GM06990 (cell line): Measurements from ENCODE around the gene LY6G6F.
A peak's percentile ranks its signal among the peaks of the same experiment; 100 is the strongest.

Experiments used
- DNase-seq: peaks from one replicate; pipeline ENCODE4 v3.0.0-alpha.2; 2011; ENCODE audit not compliant: insufficient read length; ENCODE audit errors: extremely low read depth
- H3K27me3 ChIP-seq: replicated peaks from 2 replicates; pipeline ENCODE4 v1.6.0; 2011; ENCODE audit warnings: low read length; ENCODE audit not compliant: control insufficient read depth, insufficient read depth
- H3K36me3 ChIP-seq: 2 replicates; pipeline ENCODE4 v1.5.1; 2011; ENCODE audit warnings: low read length; ENCODE audit not compliant: control insufficient read depth, insufficient read depth
- H3K4me3 ChIP-seq: replicated peaks from 2 replicates; pipeline ENCODE4 v1.5.1; 2011; ENCODE audit warnings: low read depth, mild to moderate bottlenecking, control low read depth, low read length
- CTCF ChIP-seq: IDR thresholded peaks from 2 replicates; pipeline ENCODE4 v1.5.1; 2011; ENCODE audit warnings: low read length, control low read depth, mild to moderate bottlenecking, inconsistent platforms; ENCODE audit not compliant: insufficient read depth, poor library complexity, severe bottlenecking

The LY6G6F gene

GRCh38 chr6:31700740-31701401 is 5.8 kb upstream of the LY6G6F start:
- DNase-seq = no peak
- no peak for TF ChIP-seq CTCF
- H3K27me3 ChIP-seq = no peaks in the 10 kb centered on the region
- H3K4me3 ChIP-seq = no peak overlapping the region
- peaks cover 5% of the 10 kb centered on the region for H3K36me3 ChIP-seq

GRCh38 chr6:31701666-31702404 is 4.8 kb upstream of the LY6G6F start:
- no peak for DNase-seq
- H3K4me3 ChIP-seq = peak overlapping the region; percentile 94
- no peak for TF ChIP-seq CTCF
- no peaks in the 10 kb centered on the region for H3K27me3 ChIP-seq
- peaks cover 2% of the 10 kb centered on the region for H3K36me3 ChIP-seq

GRCh38 chr6:31702405-31702818 is 4.3 kb upstream of the LY6G6F start:
- Histone ChIP-seq H3K4me3 (peak overlapping the region; percentile 94), H3K36me3 (peaks cover 1% of the 10 kb centered on the region), H3K27me3 (no peaks in the 10 kb centered on the region)
- TF ChIP-seq CTCF = no peak
- DNase-seq = no peak

GRCh38 chr6:31702819-31703716 is 3.6 kb upstream of the LY6G6F start, which contains the start of gene ABHD16A:
TSS of gene ABHD16A (minus strand) at chr6:31703324. CDS start at chr6:31703281, 43 bp downstream.
- peak within 1 kb of the TSS; percentile 94 for H3K4me3 ChIP-seq
- H3K27me3 ChIP-seq = no peaks in the 10 kb centered on the region
- peaks cover 1% of the 10 kb centered on the region for H3K36me3 ChIP-seq
- no peak for TF ChIP-seq CTCF
- peak; percentile 98 for DNase-seq

GRCh38 chr6:31705931-31706330 is 735 bp upstream of the LY6G6F start:
- DNase-seq = no peak
- H3K4me3 ChIP-seq = no peak overlapping the region
- H3K36me3 ChIP-seq = no peaks in the 10 kb centered on the region
- no peaks in the 10 kb centered on the region for H3K27me3 ChIP-seq
- no peak for TF ChIP-seq CTCF
